SK-N-SH (cell line): ENCODE measurements around the gene PRDM11. TPM values are rescaled to one million over a fixed set of nuclear protein-coding genes. Genes with fewer than 3 reads are reported as not detected.

Experiments used
- CTCF ChIA-PET: fragments of 300-600, 350-600 bp; formaldehyde crosslinking; extraction: SDS; loops from one replicate; lab custom pipeline; 2021; lab: Yijun Ruan, JAX
- POLR2A ChIA-PET: fragments of 350-600 bp; sonication (Branson Sonifier 250); formaldehyde crosslinking; extraction: SDS; loops from one replicate; lab custom pipeline; 2020; ENCODE audit warnings: antibody characterized with exemption, inconsistent platforms; lab: Yijun Ruan, JAX
- DNase-seq: peaks from one replicate; pipeline ENCODE4 v3.0.0; 2012
- H2AFZ ChIP-seq: fragments of 200-600 bp; sonication (generic); 2 replicates; pipeline ENCODE4 v1.8.1; 2016; ENCODE audit warnings: antibody characterized with exemption, mild to moderate bottlenecking, low read depth
- H3F3A ChIP-seq: fragments of 200-600 bp; sonication (generic); replicated peaks from 2 replicates; pipeline ENCODE3; 2016; ENCODE audit warnings: antibody characterized with exemption, mild to moderate bottlenecking; ENCODE audit not compliant: insufficient read depth
- H3K27ac ChIP-seq, 2 experiments: fragments of 200-500 bp in 1 of 2; fragments of 200-600 bp in 1 of 2; sonication (Bioruptor generic) in 1 of 2; sonication (generic), shearing (Covaris generic) in 1 of 2; 2 replicates each; pipeline versions ENCODE4 v1.5.1 to v1.6.1; 2014 to 2016; ENCODE audit warnings: low read depth in 2 of 2, inconsistent platforms in 1 of 2, low read length in 1 of 2, mild to moderate bottlenecking in 1 of 2, mixed read lengths in 1 of 2
- H3K27me3 ChIP-seq: fragments of 200-600 bp; sonication (generic), shearing (Covaris generic); 2 replicates; pipeline ENCODE4 v1.6.1; 2016; ENCODE audit warnings: mixed run types; ENCODE audit not compliant: insufficient read depth
- H3K36me3 ChIP-seq, 2 experiments: fragments of 200-500 bp in 1 of 2; fragments of 200-600 bp in 1 of 2; sonication (Bioruptor generic) in 1 of 2; sonication (generic) in 1 of 2; replicated peaks in 1 of 2; 2 replicates each; pipeline versions ENCODE3 to v1.5.1; 2014 to 2016; ENCODE audit warnings: low read length in 1 of 2, mild to moderate bottlenecking in 1 of 2; ENCODE audit not compliant: insufficient read depth in 2 of 2, control insufficient read depth in 1 of 2
- H3K4me1 ChIP-seq, 2 experiments: fragments of 200-500 bp in 1 of 2; fragments of 200-600 bp in 1 of 2; sonication (Bioruptor generic) in 1 of 2; sonication (generic), shearing (Covaris generic) in 1 of 2; 2 replicates each; pipeline versions ENCODE4 v1.5.1 to v1.6.1; 2014 to 2016; ENCODE audit warnings: low read depth in 1 of 2, low read length in 1 of 2, mixed run types in 1 of 2; ENCODE audit not compliant: insufficient read depth in 2 of 2, control insufficient read depth in 1 of 2
- H3K4me2 ChIP-seq: fragments of 200-600 bp; sonication (generic), shearing (Covaris generic); 2 replicates; pipeline ENCODE4 v1.6.1; 2017; ENCODE audit warnings: mixed run types
- H3K4me3 ChIP-seq, 2 experiments: fragments of 200-500 bp in 1 of 2; fragments of 200-600 bp in 1 of 2; sonication (Bioruptor generic) in 1 of 2; sonication (generic), shearing (Covaris generic) in 1 of 2; 2 replicates each; pipeline versions ENCODE4 v1.5.1 to v1.8.1; 2014 to 2016; ENCODE audit warnings: low read depth in 2 of 2, inconsistent platforms in 1 of 2, low read length in 1 of 2, mild to moderate bottlenecking in 1 of 2, mixed read lengths in 1 of 2, moderate library complexity in 1 of 2
- H3K79me2 ChIP-seq: fragments of 200-600 bp; sonication (generic); 2 replicates; pipeline ENCODE4 v1.8.1; 2017; ENCODE audit warnings: mild to moderate bottlenecking; ENCODE audit not compliant: insufficient read depth
- H3K9ac ChIP-seq: fragments of 200-600 bp; sonication (generic); 2 replicates; pipeline ENCODE4 v1.6.1; 2017; ENCODE audit warnings: mixed run types
- H3K9me2 ChIP-seq: fragments of 200-600 bp; sonication (generic); 2 replicates; pipeline ENCODE4 v1.6.1; 2017; ENCODE audit warnings: mixed run types
- H3K9me3 ChIP-seq: fragments of 200-600 bp; sonication (generic); 2 replicates; pipeline ENCODE4 v1.6.1; 2017; ENCODE audit warnings: mixed run types, mild to moderate bottlenecking, moderate library complexity
- H4K20me1 ChIP-seq: fragments of 200-600 bp; sonication (generic); 2 replicates; pipeline ENCODE4 v1.6.1; 2017; ENCODE audit warnings: mild to moderate bottlenecking, mixed run types; ENCODE audit not compliant: insufficient read depth
- EZH2phosphoT487 ChIP-seq: fragments of 200-600 bp; sonication (generic); IDR thresholded peaks from 2 replicates; pipeline ENCODE4 v1.6.1; 2017; ENCODE audit warnings: low read depth, mixed run types, mild to moderate bottlenecking, antibody characterized with exemption, moderate library complexity, borderline replicate concordance
- FOSL2 ChIP-seq: IDR thresholded peaks from 2 replicates; pipeline ENCODE4 v1.4.0; 2012; ENCODE audit warnings: low read depth, mild to moderate bottlenecking, moderate library complexity, borderline replicate concordance
- GABPA ChIP-seq: IDR thresholded peaks from 2 replicates; pipeline ENCODE4 v1.4.0; 2012; ENCODE audit warnings: low read depth, mild to moderate bottlenecking
- POLR2AphosphoS5 ChIP-seq: IDR thresholded peaks from 2 replicates; pipeline ENCODE4 v1.6.1; 2012; ENCODE audit warnings: low read depth, low read length
- RFX5 ChIP-seq: IDR thresholded peaks from 2 replicates; pipeline ENCODE4 v1.6.1; 2012; ENCODE audit warnings: mild to moderate bottlenecking, improper control_type of control experiment, low read length
- SMC3 ChIP-seq: IDR thresholded peaks from 2 replicates; pipeline ENCODE4 v1.6.1; 2012; ENCODE audit warnings: low read depth, low read length, improper control_type of control experiment
- TAF1 ChIP-seq: IDR thresholded peaks from 2 replicates; pipeline ENCODE4 v1.6.1; 2012; ENCODE audit warnings: low read depth, mild to moderate bottlenecking, low read length, moderate library complexity, borderline replicate concordance
- TEAD4 ChIP-seq: IDR thresholded peaks from 2 replicates; pipeline ENCODE4 v1.4.0; 2012; ENCODE audit warnings: mild to moderate bottlenecking, borderline replicate concordance; ENCODE audit not compliant: insufficient read depth
- YY1 ChIP-seq: IDR thresholded peaks from 2 replicates; pipeline ENCODE4 v1.4.0; 2012; ENCODE audit warnings: low read depth, mild to moderate bottlenecking
- WGBS: methylation state at CpG from one replicate; pipeline ENCODE4 v1.1.6; 2017; ENCODE audit warnings: low lambda C conversion rate; 5-methylcytosine and 5-hydroxymethylcytosine counted together
- polyA plus RNA-seq, 3 experiments: library from polyadenylated mRNA; depleted of rRNA; stranded (reverse); fragments of >200 nt; gene quantifications; 2 replicates each; pipeline ENCODE4 v1.2.3, GENCODE V29; 2012
- TF ChIP-seq, protein P1 (sequence below): IDR thresholded peaks from 2 replicates; pipeline ENCODE4 v1.4.0; 2012; ENCODE audit warnings: low read depth, borderline replicate concordance
- TF ChIP-seq, protein P2 (sequence below): IDR thresholded peaks from 2 replicates; pipeline ENCODE4 v1.4.0; 2012; ENCODE audit warnings: low read depth

PRDM11 gene
- polyA plus RNA-seq, 1 of the 3 experiments (the other 2 are of a cell fraction) = 4.5 TPM

DNA sequence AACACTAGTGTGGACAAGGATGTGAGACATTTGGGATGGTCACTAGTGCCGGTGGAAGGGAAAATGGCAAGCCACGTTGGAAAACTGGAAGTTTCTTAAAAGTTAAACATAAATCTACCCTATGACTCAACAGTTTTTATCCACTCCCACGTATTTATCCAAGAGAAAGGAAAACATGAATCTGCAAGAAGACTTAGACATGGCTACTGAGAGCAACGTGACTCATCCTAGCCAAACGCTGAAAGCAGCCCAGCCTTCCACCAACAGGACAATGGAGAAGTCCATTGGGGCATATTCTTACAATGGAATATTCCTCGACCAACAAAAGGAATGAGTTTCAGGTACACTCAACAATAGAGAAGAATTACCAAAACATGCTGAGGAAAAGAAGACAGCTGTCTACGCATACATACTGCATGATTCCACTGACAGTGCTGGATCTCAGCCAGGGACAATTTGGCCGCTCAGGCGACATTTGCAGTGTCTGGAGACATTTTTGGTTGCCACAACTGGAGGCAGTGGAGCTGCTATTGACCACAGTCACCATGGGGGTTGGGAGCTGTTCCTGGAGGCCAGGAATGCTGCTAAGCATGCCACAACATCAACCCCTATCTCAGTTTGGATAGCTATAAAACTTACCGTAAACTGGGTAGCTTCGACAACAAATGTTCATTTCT is 118.5 kb downstream of the PRDM11 start:
- no peaks in the 10 kb centered on the region for H3K79me2 ChIP-seq
- H3K9me3 ChIP-seq = no peaks in the 10 kb centered on the region
- H3K27me3 ChIP-seq = no peaks in the 10 kb centered on the region
- H3F3A ChIP-seq = peaks cover 7% of the 10 kb centered on the region
- H3K4me3 ChIP-seq = no peak overlapping the region
- H3K9me2 ChIP-seq = no peaks in the 10 kb centered on the region
- no peaks in the 10 kb centered on the region for H4K20me1 ChIP-seq
- H2AFZ ChIP-seq = peak overlapping the region; percentile 61; the same call in 1 of the 2 replicates
- POLR2A ChIA-PET = no interaction called here
- CTCF ChIA-PET = interaction anchor here (0.6 to 1.7 kb wide), 3 partner anchors 12 to 30 kb away, joined by 3 to 8 read pairs (median 3); no protein-coding TSS in a partner anchor
- H3K9ac ChIP-seq = no peak overlapping the region
- no peak for DNase-seq
- peak overlapping the region in 1 of 2 experiments; percentile 72; a peak in 2 of 4 replicates for H3K27ac ChIP-seq
- peak overlapping the region; percentile 46; the same call in 1 of the 2 replicates for H3K4me2 ChIP-seq
- 39% methylated on average over 11 of the region's 11 CpGs for WGBS
- no peaks in the 10 kb centered on the region for H3K36me3 ChIP-seq
- H3K4me1 ChIP-seq = no peaks in the 10 kb centered on the region
- TF ChIP-seq RFX5 (no peak), FOSL2 (peak; percentile 51; the same call in 1 of the 2 replicates), TAF1 (no peak), GABPA (no peak), YY1 (no peak), POLR2AphosphoS5 (no peak), TEAD4 (no peak)

DNA sequence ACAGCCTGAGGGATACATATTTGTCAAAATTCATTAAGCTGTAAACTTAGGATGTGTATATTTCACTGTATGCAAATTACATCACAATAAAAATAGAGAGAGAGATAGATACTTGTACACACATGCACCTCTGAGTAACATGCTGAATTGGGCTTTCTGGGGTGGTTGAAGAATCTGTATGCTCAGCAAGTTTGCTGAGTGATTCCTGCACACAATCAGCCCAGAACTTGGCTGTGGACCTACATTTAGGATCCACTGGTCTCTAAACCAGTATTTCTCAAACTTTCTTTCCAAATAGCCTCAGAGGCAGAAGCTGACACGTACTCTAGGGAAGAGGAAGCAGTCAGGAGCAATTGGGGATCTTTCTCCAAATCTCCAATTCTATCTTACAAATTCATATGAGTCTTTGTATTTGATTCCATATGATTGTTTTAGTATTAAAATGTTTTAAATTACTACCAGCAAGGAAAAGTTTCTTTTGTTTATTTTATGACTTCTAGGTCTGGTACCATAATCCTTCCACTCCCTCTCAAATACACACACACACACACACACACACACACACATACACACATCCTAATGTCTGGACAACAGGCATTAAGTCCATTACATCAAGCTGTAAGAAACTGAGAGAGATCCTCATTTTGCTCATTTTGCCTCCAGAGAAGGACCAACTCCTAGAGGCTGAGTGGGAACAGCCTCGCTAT is 119.7 kb downstream of the PRDM11 start:
- no peak overlapping the region for H3K4me2 ChIP-seq
- H3K9me3 ChIP-seq = no peaks in the 10 kb centered on the region
- no peaks in the 10 kb centered on the region for H3K27me3 ChIP-seq
- H3K27ac ChIP-seq = no peak overlapping the region
- POLR2A ChIA-PET = no interaction called here
- H3K9ac ChIP-seq = no peak overlapping the region
- H3K79me2 ChIP-seq = no peaks in the 10 kb centered on the region
- no peaks in the 10 kb centered on the region for H3K4me1 ChIP-seq
- 41% methylated on average over 2 of the region's 2 CpGs for WGBS
- no peak for DNase-seq
- H3K36me3 ChIP-seq = no peaks in the 10 kb centered on the region
- no peak overlapping the region for H3K4me3 ChIP-seq
- H3K9me2 ChIP-seq = no peaks in the 10 kb centered on the region
- CTCF ChIA-PET = interaction anchor here (0.6 to 1.2 kb wide), 5 partner anchors 14 to 33 kb away, joined by 3 to 5 read pairs (median 3); no protein-coding TSS in a partner anchor
- TF ChIP-seq, protein P1, sequence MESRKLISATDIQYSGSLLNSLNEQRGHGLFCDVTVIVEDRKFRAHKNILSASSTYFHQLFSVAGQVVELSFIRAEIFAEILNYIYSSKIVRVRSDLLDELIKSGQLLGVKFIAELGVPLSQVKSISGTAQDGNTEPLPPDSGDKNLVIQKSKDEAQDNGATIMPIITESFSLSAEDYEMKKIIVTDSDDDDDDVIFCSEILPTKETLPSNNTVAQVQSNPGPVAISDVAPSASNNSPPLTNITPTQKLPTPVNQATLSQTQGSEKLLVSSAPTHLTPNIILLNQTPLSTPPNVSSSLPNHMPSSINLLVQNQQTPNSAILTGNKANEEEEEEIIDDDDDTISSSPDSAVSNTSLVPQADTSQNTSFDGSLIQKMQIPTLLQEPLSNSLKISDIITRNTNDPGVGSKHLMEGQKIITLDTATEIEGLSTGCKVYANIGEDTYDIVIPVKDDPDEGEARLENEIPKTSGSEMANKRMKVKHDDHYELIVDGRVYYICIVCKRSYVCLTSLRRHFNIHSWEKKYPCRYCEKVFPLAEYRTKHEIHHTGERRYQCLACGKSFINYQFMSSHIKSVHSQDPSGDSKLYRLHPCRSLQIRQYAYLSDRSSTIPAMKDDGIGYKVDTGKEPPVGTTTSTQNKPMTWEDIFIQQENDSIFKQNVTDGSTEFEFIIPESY = no peak
- TF ChIP-seq POLR2AphosphoS5 (no peak), EZH2phosphoT487 (no peak), FOSL2 (no peak), SMC3 (no peak)
- TF ChIP-seq, protein P2, sequence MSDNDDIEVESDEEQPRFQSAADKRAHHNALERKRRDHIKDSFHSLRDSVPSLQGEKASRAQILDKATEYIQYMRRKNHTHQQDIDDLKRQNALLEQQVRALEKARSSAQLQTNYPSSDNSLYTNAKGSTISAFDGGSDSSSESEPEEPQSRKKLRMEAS = no peak
- H3F3A ChIP-seq = peaks cover 4% of the 10 kb centered on the region
- no peaks in the 10 kb centered on the region for H4K20me1 ChIP-seq
- no peak overlapping the region for H2AFZ ChIP-seq
